ENCODE results near the gene HIVEP2. TPM values are rescaled to one million over a fixed set of nuclear protein-coding genes. Genes with fewer than 3 reads are reported as not detected.

HIVEP2 gene
- total and polyA plus RNA-seq, 4 donors = 3.0 to 23.8 (median 11.2) TPM

DNA sequence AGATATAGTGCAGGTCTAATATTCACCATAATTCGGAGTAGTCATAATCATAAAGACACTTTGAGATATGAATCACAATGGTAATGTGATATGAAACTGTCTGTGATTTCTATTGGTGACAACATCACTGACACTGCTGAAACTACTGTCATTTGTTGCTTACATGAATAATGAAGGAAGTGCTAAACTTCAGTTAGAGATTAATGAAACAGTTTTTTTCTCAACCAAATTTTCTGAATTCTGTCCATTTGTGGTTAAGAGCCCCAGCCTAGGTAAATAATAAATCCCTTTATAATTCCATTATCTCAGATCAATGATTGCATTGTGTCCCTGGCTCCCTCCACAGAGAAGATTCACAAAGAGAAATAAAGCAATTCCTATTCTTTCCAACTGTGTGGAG lies 122.6 kb downstream of the HIVEP2 start:
- no peak overlapping the region for H3K9ac ChIP-seq (ENCODE audit: insufficient read depth in 1 of 2, low read length in 2 of 2)
- no peak for DNase-seq
- TF ChIP-seq, protein P1, sequence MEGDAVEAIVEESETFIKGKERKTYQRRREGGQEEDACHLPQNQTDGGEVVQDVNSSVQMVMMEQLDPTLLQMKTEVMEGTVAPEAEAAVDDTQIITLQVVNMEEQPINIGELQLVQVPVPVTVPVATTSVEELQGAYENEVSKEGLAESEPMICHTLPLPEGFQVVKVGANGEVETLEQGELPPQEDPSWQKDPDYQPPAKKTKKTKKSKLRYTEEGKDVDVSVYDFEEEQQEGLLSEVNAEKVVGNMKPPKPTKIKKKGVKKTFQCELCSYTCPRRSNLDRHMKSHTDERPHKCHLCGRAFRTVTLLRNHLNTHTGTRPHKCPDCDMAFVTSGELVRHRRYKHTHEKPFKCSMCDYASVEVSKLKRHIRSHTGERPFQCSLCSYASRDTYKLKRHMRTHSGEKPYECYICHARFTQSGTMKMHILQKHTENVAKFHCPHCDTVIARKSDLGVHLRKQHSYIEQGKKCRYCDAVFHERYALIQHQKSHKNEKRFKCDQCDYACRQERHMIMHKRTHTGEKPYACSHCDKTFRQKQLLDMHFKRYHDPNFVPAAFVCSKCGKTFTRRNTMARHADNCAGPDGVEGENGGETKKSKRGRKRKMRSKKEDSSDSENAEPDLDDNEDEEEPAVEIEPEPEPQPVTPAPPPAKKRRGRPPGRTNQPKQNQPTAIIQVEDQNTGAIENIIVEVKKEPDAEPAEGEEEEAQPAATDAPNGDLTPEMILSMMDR (IDR thresholded peaks at IDR 0.05; ENCODE audit: control extremely low read depth, extremely low read depth) = no peak
- H3K27ac ChIP-seq (ENCODE audit: low read depth in 1 of 2, low read length in 1 of 2) = no peak overlapping the region
- peaks cover 7 to 54% (median 29%) of the 10 kb centered on the region in 5 donors for H3K4me1 ChIP-seq (ENCODE audit: control insufficient read depth in 5 of 5, insufficient read depth in 5 of 5, low read length in 5 of 5)
- H3K4me3 ChIP-seq = no peak overlapping the region
- 93 to 98% methylated on average over 1 of the region's 1 CpG for WGBS, 2 donors
- ATAC-seq (ENCODE audit: insufficient read depth, low FRiP score) = no peak
- no peaks in the 10 kb centered on the region for H3K9me3 ChIP-seq (ENCODE audit: control insufficient read depth in 4 of 4, insufficient read depth in 3 of 4, low read length in 3 of 4)
- H3K27me3 ChIP-seq (ENCODE audit: control insufficient read depth in 3 of 3, insufficient read depth in 3 of 3, low read length in 2 of 3) = no peaks in the 10 kb centered on the region
- H3K36me3 ChIP-seq (ENCODE audit: control insufficient read depth in 4 of 4, insufficient read depth in 4 of 4, low read length in 4 of 4) = no peaks in the 10 kb centered on the region

DNA sequence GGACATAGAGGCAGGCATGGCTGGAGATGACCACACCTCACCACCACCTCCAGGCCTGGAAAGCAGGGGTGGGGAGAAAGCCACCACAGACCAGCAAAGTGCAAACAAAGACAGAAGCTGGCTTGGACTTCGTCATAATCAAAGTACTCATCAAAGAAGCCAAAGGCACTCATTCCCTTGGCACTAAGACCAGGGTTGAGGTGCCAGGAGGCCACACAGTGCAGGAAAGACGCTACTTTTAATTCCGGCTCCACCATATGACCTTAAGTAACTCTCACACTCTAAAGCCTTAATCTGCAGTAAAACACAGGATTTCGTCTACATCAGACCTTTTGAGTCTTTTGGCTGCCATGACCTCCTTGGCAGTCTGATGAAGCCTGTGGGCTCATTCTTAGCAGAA lies 123.1 kb downstream of the HIVEP2 start:
- Histone ChIP-seq H3K27me3 (ENCODE audit: control insufficient read depth in 3 of 3, insufficient read depth in 3 of 3, low read length in 2 of 3) (no peaks in the 10 kb centered on the region), H3K27ac (ENCODE audit: low read depth in 1 of 2, low read length in 1 of 2) (no peak overlapping the region), H3K4me1 (ENCODE audit: control insufficient read depth in 5 of 5, insufficient read depth in 5 of 5, low read length in 5 of 5) (peaks cover 7 to 54% (median 26%) of the 10 kb centered on the region in 5 donors), H3K36me3 (ENCODE audit: control insufficient read depth in 4 of 4, insufficient read depth in 4 of 4, low read length in 4 of 4) (no peaks in the 10 kb centered on the region), H3K9ac (ENCODE audit: insufficient read depth in 1 of 2, low read length in 2 of 2) (no peak overlapping the region), H3K9me3 (ENCODE audit: control insufficient read depth in 4 of 4, insufficient read depth in 3 of 4, low read length in 3 of 4) (no peaks in the 10 kb centered on the region), H3K4me3 (no peak overlapping the region)
- ATAC-seq (ENCODE audit: insufficient read depth, low FRiP score) (no peak), DNase-seq (peak in 1 of 3 donors; percentile 42)
- TF ChIP-seq, protein P1 (IDR thresholded peaks at IDR 0.05; ENCODE audit: control extremely low read depth, extremely low read depth) = no peak
- WGBS, 2 donors = 43 to 72% methylated on average over 4 of the region's 4 CpGs

DNA sequence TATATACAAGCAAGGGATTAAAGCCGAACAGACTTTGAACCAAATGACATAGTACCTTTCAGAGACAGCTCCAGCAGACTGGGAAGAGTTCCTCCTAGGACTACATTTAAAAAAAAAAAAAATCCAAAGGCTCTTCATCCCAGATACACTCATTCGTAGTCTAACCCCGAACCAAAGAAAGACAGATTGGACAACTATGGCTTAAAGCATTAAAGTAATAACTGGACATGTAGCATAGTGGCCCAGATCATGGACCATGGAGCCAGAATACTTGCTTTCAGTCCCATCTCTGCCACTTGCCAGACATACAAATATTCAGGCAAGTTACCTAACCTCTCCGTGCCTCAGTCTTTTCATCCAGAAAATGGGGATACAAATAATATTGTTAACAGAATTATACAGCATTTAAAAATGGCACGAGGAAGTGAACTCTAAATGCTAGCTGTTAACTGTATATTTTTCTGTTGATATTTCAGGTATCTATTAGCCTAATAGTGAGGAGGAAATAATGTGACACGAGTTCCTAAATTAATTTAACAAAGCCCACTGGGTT lies 123.7 kb downstream of the HIVEP2 start:
- no peak for DNase-seq
- WGBS, 2 donors = 85 to 86% methylated on average over 6 of the region's 6 CpGs
- Histone ChIP-seq H3K4me3 (no peak overlapping the region), H3K36me3 (ENCODE audit: control insufficient read depth in 4 of 4, insufficient read depth in 4 of 4, low read length in 4 of 4) (no peaks in the 10 kb centered on the region), H3K9ac (ENCODE audit: insufficient read depth in 1 of 2, low read length in 2 of 2) (no peak overlapping the region), H3K9me3 (ENCODE audit: control insufficient read depth in 4 of 4, insufficient read depth in 3 of 4, low read length in 3 of 4) (no peaks in the 10 kb centered on the region), H3K27ac (ENCODE audit: low read depth in 1 of 2, low read length in 1 of 2) (peak overlapping the region in 1 of 2 donors; percentile 42), H3K27me3 (ENCODE audit: control insufficient read depth in 3 of 3, insufficient read depth in 3 of 3, low read length in 2 of 3) (no peaks in the 10 kb centered on the region), H3K4me1 (ENCODE audit: control insufficient read depth in 5 of 5, insufficient read depth in 5 of 5, low read length in 5 of 5) (peaks cover 7 to 54% (median 29%) of the 10 kb centered on the region in 5 donors)
- ATAC-seq (ENCODE audit: insufficient read depth, low FRiP score) = no peak
- TF ChIP-seq, protein P1 (IDR thresholded peaks at IDR 0.05; ENCODE audit: control extremely low read depth, extremely low read depth) = no peak

All from lung (tissue), 12 donors.